Forelimb muscle (tissue), 1 donor: ENCODE measurements around the gene ADCK1. TPM values are rescaled to one million over a fixed set of nuclear protein-coding genes. Genes with fewer than 3 reads are reported as not detected.
"Not testable (repeated sequence)": the region's sequence is repeated elsewhere in the genome, so short reads cannot be mapped to it uniquely, and the experiment has no call there.

Experiments used
- DNase-seq: peaks from one replicate; pipeline ENCODE4 v3.0.0-alpha.2; 2013; ENCODE audit warnings: low read depth
- polyA plus RNA-seq: library from polyadenylated mRNA; unstranded; fragments of 120-200 nt; gene quantifications from one replicate; pipeline ENCODE4 v1.2.1, GENCODE V29; 2013; ENCODE audit not compliant: insufficient read length

The ADCK1 gene
- polyA plus RNA-seq, 1 donor, result 7.2 TPM

GRCh38 chr14:77809011-77809410 lies 9.1 kb downstream of the ADCK1 start:
- no peak for DNase-seq

- no peak for DNase-seq
Measured at GRCh38 chr14:77812028-77812427, 12.1 kb downstream of the ADCK1 start.

GRCh38 chr14:77812682-77813081 lies 12.8 kb downstream of the ADCK1 start:
- DNase-seq, result not testable (repeated sequence)

GRCh38 chr14:77822307-77822706 lies 22.4 kb downstream of the ADCK1 start:
- DNase-seq, result no peak

- DNase-seq, result no peak
Measured at GRCh38 chr14:77822741-77823140, 22.8 kb downstream of the ADCK1 start.

GRCh38 chr14:77823378-77823777 lies 23.5 kb downstream of the ADCK1 start:
- DNase-seq, result no peak

- DNase-seq, result no peak
Measured at GRCh38 chr14:77825895-77826519, 26.1 kb downstream of the ADCK1 start.

GRCh38 chr14:77830692-77831091 lies 30.8 kb downstream of the ADCK1 start:
- DNase-seq, result no peak

- DNase-seq, result no peak
Measured at GRCh38 chr14:77832297-77832696, 32.4 kb downstream of the ADCK1 start.

- no peak for DNase-seq
Measured at GRCh38 chr14:77837926-77838325, 38.0 kb downstream of the ADCK1 start.

GRCh38 chr14:77838831-77839511 lies 39.1 kb downstream of the ADCK1 start:
- no peak for DNase-seq

GRCh38 chr14:77843195-77843594 lies 43.3 kb downstream of the ADCK1 start:
- DNase-seq, result no peak

GRCh38 chr14:77843651-77844050 lies 43.7 kb downstream of the ADCK1 start:
- DNase-seq, result no peak

GRCh38 chr14:77844802-77845201 lies 44.9 kb downstream of the ADCK1 start:
- DNase-seq, result no peak

GRCh38 chr14:77848031-77848430 lies 48.1 kb downstream of the ADCK1 start:
- no peak for DNase-seq

- DNase-seq, result no peak
Measured at GRCh38 chr14:77849711-77850110, 49.8 kb downstream of the ADCK1 start.

GRCh38 chr14:77853919-77854318 lies 54.0 kb downstream of the ADCK1 start:
- DNase-seq, result no peak

- DNase-seq, result no peak
Measured at GRCh38 chr14:77856941-77857340, 57.0 kb downstream of the ADCK1 start.

- DNase-seq, result no peak
Measured at GRCh38 chr14:77859934-77860570, 60.1 kb downstream of the ADCK1 start.

GRCh38 chr14:77861201-77861600 lies 61.3 kb downstream of the ADCK1 start:
- DNase-seq, result no peak

- DNase-seq, result no peak
Measured at GRCh38 chr14:77862154-77862786, 62.4 kb downstream of the ADCK1 start.

GRCh38 chr14:77864085-77864484 lies 64.2 kb downstream of the ADCK1 start:
- DNase-seq, result no peak

- DNase-seq, result no peak
Measured at GRCh38 chr14:77864580-77864979, 64.7 kb downstream of the ADCK1 start.
